Stomach (tissue), 9 donors: ENCODE measurements around the gene VAPB. TPM values are rescaled to one million over a fixed set of nuclear protein-coding genes. Genes with fewer than 3 reads are reported as not detected.

Source experiments
- DNase-seq, 2 donors: peaks; one replicate each; pipeline versions ENCODE4 v3.0.0 to v3.0.0-alpha.2; 2013 to 2019
- H3K27ac ChIP-seq, 5 donors: fragments of 200-600 bp in 4 of 5; sonication (generic) in 4 of 5; one replicate each; pipeline ENCODE4 v1.5.1; 2013 to 2019; ENCODE audit warnings: mild to moderate bottlenecking in 1 of 5, moderate library complexity in 1 of 5
- H3K27me3 ChIP-seq, 3 donors: fragments of 200-600 bp; sonication (generic); one replicate each; pipeline ENCODE4 v1.5.1; 2017 to 2019; ENCODE audit warnings: mixed run types in 1 of 3
- H3K36me3 ChIP-seq, 4 donors: fragments of 200-600 bp; sonication (generic); 1 replicate in 3 of 4; 2 replicates in 1 of 4; pipeline ENCODE4 v1.5.1; 2016 to 2019
- H3K4me1 ChIP-seq, 4 donors: fragments of 200-600 bp; sonication (generic); one replicate each; pipeline ENCODE4 v1.5.1; 2016 to 2019
- H3K4me3 ChIP-seq, 4 donors: fragments of 200-600 bp; sonication (generic) in 3 of 4; one replicate each; pipeline ENCODE4 v1.5.1; 2016 to 2019; ENCODE audit warnings: mild to moderate bottlenecking in 1 of 4
- H3K9me3 ChIP-seq, 4 donors: fragments of 200-600 bp; sonication (generic); one replicate each; pipeline ENCODE4 v1.5.1; 2016 to 2019
- EP300 ChIP-seq: sonication (generic); formaldehyde crosslinking; IDR thresholded peaks from one replicate; pipeline ENCODE4 v1.6.1; 2017; ENCODE audit warnings: antibody characterized with exemption
- POLR2A ChIP-seq, 4 donors: fragments of 450-650 bp; IDR thresholded peaks; one replicate each; pipeline ENCODE4 v1.6.1; 2016; ENCODE audit warnings: antibody characterized with exemption in 4 of 4, control low read depth in 2 of 4, mild to moderate bottlenecking in 1 of 4, moderate library complexity in 1 of 4
- POLR2AphosphoS5 ChIP-seq, 3 donors: sonication (generic); formaldehyde crosslinking; IDR thresholded peaks; one replicate each; pipeline ENCODE4 v1.6.1; 2016; ENCODE audit warnings: antibody characterized with exemption in 3 of 3
- WGBS, 5 donors: extraction: QIAGEN DNeasy Blood & Tissue Kit in 3 of 5; methylation state at CpG; one replicate each; pipeline versions ENCODE4 v1.1.5 to v1.1.7; 2013 to 2018; 5-methylcytosine and 5-hydroxymethylcytosine counted together
- intact Hi-C: fragments of 100-400 bp; cut with DNase I; formaldehyde crosslinking; loops from one replicate; pipeline ENCODE4 v1.15.1; 2023; ENCODE audit warnings: low total_unique reads
- polyA plus RNA-seq, 3 donors: library from polyadenylated mRNA; stranded (reverse); fragments of 200-250 nt; gene quantifications; one replicate each; pipeline ENCODE4 v1.2.3, GENCODE V29; 2013
- total RNA-seq, 5 donors: library from RNA; depleted of rRNA; stranded (reverse); fragments of >200 nt; gene quantifications; one replicate each; pipeline versions ENCODE4 v1.1.0 to v1.2.3, GENCODE V29; 2014 to 2016
- TF ChIP-seq, protein P1 (sequence below), 7 experiments: fragments of 450-650 bp in 4 of 7; fragments of 200-600 bp in 3 of 7; sonication (generic) in 3 of 7; IDR thresholded peaks; one replicate each; pipeline ENCODE4 v1.5.1; 2016 to 2019; ENCODE audit warnings: antibody characterized with exemption in 7 of 7, control low read depth in 2 of 7, mild to moderate bottlenecking in 1 of 7
- donor health status: healthy with polysubstance abuse.
- donor health status: Bipolar disorder and iron deficiency.
- donor health status: healthy.

Gene VAPB
- total and polyA plus RNA-seq, 8 donors, result 7.6 to 40.6 (median 18.2) TPM

DNA sequence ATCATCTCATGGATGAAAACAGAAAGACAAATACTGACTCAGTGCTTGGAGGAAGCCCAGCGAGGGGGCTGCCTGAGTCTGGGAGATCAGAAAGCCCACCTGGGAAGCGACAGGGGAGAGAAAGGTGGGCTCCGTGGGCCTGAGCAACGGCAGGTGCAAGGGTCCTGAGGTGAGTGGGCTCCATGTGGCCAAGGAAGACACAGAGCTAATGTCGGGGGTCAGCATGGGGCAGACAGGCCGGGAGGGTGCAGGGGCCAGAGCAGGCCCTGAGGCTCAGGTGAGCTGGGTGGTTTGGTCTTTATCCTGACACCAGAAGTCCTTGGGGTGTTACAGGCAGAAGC lies 107.4 kb downstream of the VAPB start:
- no peak for DNase-seq
- 90 to 95% (median 92%) methylated on average over 6 of the region's 6 CpGs for WGBS, 5 donors
- intact Hi-C loops, result no loop called here

DNA sequence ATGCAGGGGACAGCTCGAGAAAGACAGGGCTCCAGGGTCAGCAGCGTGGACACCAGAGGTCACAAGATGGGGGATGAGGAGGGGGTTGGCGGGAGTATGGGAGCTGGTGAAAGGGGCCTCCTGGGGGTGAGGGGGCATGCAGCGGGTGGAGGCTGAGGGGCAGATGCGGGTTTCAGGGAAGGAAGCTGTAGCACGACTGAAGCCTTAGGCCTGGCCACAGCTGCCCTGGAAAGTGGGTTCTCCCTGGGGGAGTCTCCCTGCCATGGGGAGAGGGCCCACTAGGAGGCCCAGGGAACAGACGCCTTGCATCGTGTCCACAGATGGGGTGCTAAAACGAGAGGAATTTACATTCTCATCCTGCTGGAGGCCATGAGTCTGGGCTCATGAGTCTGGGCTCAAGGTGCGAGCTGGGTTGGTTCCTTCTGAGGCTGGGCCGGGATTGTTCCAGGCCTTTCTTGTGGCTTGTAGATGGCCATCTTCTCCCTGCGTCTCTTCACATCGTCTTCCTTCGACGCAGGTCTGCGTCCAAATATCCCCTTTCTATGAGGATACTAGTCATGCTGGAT lies 108.1 kb downstream of the VAPB start:
- H3K4me3 ChIP-seq, result no peak overlapping the region
- no peaks in the 10 kb centered on the region for H3K27me3 ChIP-seq
- intact Hi-C loops, result no loop called here
- 87 to 95% (median 91%) methylated on average over 16 of the region's 16 CpGs for WGBS, 5 donors
- H3K4me1 ChIP-seq, result no peaks in the 10 kb centered on the region
- no peak for TF ChIP-seq POLR2AphosphoS5 (IDR thresholded peaks at IDR 0.05)
- TF ChIP-seq POLR2A (IDR thresholded peaks at IDR 0.05), result no peak
- TF ChIP-seq, protein P1, sequence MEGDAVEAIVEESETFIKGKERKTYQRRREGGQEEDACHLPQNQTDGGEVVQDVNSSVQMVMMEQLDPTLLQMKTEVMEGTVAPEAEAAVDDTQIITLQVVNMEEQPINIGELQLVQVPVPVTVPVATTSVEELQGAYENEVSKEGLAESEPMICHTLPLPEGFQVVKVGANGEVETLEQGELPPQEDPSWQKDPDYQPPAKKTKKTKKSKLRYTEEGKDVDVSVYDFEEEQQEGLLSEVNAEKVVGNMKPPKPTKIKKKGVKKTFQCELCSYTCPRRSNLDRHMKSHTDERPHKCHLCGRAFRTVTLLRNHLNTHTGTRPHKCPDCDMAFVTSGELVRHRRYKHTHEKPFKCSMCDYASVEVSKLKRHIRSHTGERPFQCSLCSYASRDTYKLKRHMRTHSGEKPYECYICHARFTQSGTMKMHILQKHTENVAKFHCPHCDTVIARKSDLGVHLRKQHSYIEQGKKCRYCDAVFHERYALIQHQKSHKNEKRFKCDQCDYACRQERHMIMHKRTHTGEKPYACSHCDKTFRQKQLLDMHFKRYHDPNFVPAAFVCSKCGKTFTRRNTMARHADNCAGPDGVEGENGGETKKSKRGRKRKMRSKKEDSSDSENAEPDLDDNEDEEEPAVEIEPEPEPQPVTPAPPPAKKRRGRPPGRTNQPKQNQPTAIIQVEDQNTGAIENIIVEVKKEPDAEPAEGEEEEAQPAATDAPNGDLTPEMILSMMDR (IDR thresholded peaks at IDR 0.05), result no peak
- no peak for TF ChIP-seq EP300
- DNase-seq, result no peak
- no peaks in the 10 kb centered on the region for H3K36me3 ChIP-seq
- H3K27ac ChIP-seq, result no peak overlapping the region
- peaks cover 0 to 11% (median 4%) of the 10 kb centered on the region in 4 donors for H3K9me3 ChIP-seq

More for the DNA sequence above, 107.4 kb downstream of the VAPB start:
- H3K27me3 ChIP-seq, result no peaks in the 10 kb centered on the region
- no peak overlapping the region for H3K4me3 ChIP-seq
- no peaks in the 10 kb centered on the region for H3K4me1 ChIP-seq
- H3K9me3 ChIP-seq, result peaks cover 0 to 3% (median 1%) of the 10 kb centered on the region in 4 donors
- no peak for TF ChIP-seq POLR2AphosphoS5 (IDR thresholded peaks at IDR 0.05)
- TF ChIP-seq, protein P1 (IDR thresholded peaks at IDR 0.05), result no peak
- TF ChIP-seq EP300, result no peak
- TF ChIP-seq POLR2A (IDR thresholded peaks at IDR 0.05), result no peak
- H3K27ac ChIP-seq, result no peak overlapping the region
- H3K36me3 ChIP-seq, result no peaks in the 10 kb centered on the region

DNA sequence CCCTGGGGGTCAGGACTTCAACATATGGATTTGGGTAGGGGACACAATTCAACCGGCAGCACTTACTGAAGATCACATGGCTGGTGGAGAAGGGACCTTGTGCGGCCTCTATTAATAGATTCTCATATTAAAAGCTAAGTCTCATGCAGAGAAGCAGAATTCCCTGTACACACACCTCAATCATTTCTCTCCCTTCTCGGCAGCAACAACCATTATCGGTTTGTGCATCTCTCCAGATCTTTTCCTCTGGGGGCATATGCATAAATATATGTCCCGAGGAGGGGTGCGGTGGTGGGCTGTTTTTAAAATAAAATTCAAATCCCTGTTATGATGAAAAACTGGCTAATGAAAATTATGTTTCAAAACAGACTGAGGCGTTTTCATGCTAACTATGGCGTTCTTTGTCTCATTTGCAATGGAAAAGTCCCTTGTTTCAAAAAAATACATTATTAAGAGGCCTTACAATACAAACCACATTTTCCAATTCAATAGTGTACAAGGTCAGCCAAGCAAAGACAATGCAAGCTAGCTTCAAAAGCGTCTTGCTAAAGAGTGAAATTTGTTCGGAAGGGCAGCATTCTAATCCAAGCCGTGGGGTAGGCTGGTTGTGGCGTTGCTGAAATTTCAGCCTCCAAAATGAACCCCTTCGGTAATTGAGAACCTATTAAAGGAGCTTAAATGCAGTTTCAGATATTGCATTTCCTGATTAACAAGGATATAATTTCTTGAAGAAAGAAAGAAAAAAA lies 108.9 kb downstream of the VAPB start:
- WGBS, 5 donors, result 90 to 92% (median 91%) methylated on average over 13 of the region's 13 CpGs
- DNase-seq, result no peak
- Histone ChIP-seq H3K36me3 (no peaks in the 10 kb centered on the region), H3K4me1 (no peaks in the 10 kb centered on the region), H3K4me3 (no peak overlapping the region), H3K27ac (no peak overlapping the region), H3K9me3 (peaks cover 0 to 13% (median 4%) of the 10 kb centered on the region in 4 donors), H3K27me3 (no peaks in the 10 kb centered on the region)
- TF ChIP-seq EP300 (no peak), POLR2A (IDR thresholded peaks at IDR 0.05) (no peak), POLR2AphosphoS5 (IDR thresholded peaks at IDR 0.05) (no peak)
- TF ChIP-seq, protein P1 (IDR thresholded peaks at IDR 0.05), result no peak
- intact Hi-C loops, result no loop called here

DNA sequence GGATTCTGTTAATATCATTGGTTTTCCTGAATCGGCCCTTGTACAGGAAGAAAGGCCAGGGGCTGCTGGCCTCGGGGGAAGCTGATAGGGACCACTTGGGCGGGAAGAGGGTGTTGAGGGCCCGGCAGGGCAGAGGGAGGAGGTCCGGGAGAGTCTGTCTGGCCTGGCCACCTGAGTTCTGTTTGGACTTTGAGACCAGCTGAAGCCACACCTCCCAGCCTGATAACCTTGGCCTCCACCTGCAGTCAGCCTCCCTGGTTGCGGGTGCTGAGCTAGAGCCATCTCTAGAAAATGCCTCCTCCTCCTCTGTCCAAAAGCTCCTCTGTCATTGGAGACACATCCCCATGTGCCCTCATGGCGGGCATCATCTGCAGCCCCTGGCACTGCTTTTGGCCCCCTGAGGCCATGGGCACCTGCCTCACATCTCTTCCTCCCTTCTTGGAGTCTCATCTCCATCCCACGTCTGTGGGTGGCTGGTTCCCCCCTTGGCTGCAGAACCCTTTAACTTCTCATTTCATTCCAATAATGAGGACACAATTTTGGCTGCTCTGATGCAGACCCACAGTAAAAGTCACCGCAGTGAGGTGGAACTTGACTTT lies 109.5 kb downstream of the VAPB start:
- intact Hi-C loops, result no loop called here
- Histone ChIP-seq H3K9me3 (peaks cover 0 to 20% (median 7%) of the 10 kb centered on the region in 4 donors), H3K4me3 (no peak overlapping the region), H3K4me1 (no peaks in the 10 kb centered on the region), H3K27me3 (no peaks in the 10 kb centered on the region), H3K36me3 (no peaks in the 10 kb centered on the region), H3K27ac (no peak overlapping the region)
- peak; percentile 15 to 31 for DNase-seq
- WGBS, 5 donors, result 43 to 64% (median 51%) methylated on average over 7 to 9 of the region's 9 CpGs
- TF ChIP-seq, protein P1 (IDR thresholded peaks at IDR 0.05), result no peak
- TF ChIP-seq POLR2AphosphoS5 (IDR thresholded peaks at IDR 0.05), result no peak
- no peak for TF ChIP-seq POLR2A (IDR thresholded peaks at IDR 0.05)
- TF ChIP-seq EP300, result no peak
